GM21619 (cell line): ENCODE measurements around the gene IL13RA1.
"Not testable (repeated sequence)": the region's sequence is repeated elsewhere in the genome, so short reads cannot be mapped to it uniquely, and the experiment has no call there.

Experiments
- ATAC-seq: cut with Tn5 transposase; IDR thresholded peaks from one replicate; pipeline ENCODE4 v1.9.1; 2021; ENCODE audit not compliant: unreplicated experiment

IL13RA1 gene

GRCh38 chrX:118726887-118727685, at the start of gene IL13RA1:
Gene IL13RA1, plus strand, starts transcription at chrX:118727606. Its CDS starts 33 bp downstream, at chrX:118727639.
- ATAC-seq, result peak; percentile 61

DNA sequence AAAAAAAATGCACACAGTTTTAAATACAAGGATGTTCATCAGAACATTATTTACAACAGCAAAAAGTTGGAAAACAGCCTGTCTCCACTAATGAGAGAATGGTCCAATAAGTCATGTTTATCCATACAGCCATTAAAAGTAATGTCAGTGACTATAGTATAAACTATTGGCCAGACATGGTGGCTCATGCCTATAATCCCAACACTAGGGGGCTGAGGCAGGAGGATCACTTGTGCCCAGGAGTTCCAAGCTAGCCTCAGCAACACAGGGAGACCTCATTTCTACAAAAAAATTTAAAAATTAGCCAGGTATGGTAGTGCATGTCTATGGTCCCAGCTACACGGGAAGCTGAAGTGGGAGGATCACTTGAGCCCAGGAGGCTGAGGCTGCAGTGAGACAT, 48.1 kb upstream of the IL13RA1 start:
- no peak for ATAC-seq

- no peak for ATAC-seq
Measured at GRCh38 chrX:118682258-118683014, 45.0 kb upstream of the IL13RA1 start.

DNA sequence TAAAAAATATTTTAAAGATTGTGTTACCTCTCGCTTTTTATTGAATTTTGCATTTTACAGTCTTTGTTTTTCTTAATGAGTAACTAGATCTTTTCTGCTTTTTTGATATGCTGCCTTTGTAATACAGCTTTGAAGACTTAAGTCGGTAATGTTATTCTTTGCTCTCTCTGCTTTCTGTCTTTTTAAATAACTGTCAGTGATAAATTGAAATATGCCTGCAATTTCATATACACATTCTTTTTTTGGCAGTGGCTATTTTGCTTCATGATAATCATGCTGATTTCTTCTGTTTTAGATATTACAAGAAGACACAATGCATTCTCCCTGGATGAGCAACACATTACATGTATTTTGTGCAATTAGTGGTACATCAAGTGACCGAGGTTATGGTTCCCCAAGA, 42.0 kb upstream of the IL13RA1 start:
- ATAC-seq, result no peak

- no peak for ATAC-seq
Measured at GRCh38 chrX:118688935-118689334, 38.5 kb upstream of the IL13RA1 start.

- no peak for ATAC-seq
Measured at GRCh38 chrX:118693843-118694242, 33.6 kb upstream of the IL13RA1 start.

- ATAC-seq, result no peak
Measured at GRCh38 chrX:118694638-118695037, 32.8 kb upstream of the IL13RA1 start.

DNA sequence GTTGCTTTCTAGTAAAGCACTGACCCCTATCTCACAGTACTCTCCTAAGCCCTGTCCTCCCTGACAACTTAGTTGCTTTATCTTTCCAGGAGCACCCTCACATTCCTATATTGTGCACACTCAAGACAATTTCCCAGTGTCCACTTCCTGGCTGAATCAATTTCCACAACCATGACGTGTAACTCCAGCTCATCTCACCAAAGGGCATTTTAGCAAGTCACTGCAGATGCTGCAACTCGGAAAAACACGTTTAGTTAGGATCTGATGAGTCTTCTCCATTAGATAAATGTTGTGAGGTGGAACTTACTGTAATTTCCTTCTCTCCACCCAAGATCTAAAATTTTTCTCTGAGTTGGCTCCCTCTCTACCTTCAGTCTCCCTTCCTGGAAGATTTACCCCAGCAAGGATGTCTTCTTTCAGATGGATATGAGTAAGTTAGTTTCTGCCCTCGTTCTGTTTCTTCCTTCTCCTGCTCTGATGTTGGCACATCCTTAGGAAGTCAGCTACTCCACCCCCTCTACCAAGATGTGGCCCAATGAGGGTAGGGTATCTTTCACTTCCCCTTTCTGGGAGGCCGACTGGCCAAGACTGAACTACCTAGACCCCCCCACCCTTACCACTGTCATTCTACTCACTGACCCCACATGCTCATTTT, 28.8 kb upstream of the IL13RA1 start:
- no peak for ATAC-seq

GRCh38 chrX:118702741-118703140, 24.7 kb upstream of the IL13RA1 start:
- ATAC-seq, result no peak

- ATAC-seq, result no peak
Measured at GRCh38 chrX:118706681-118707080, 20.7 kb upstream of the IL13RA1 start.

- ATAC-seq, result no peak
Measured at GRCh38 chrX:118714521-118714920, 12.9 kb upstream of the IL13RA1 start.

DNA sequence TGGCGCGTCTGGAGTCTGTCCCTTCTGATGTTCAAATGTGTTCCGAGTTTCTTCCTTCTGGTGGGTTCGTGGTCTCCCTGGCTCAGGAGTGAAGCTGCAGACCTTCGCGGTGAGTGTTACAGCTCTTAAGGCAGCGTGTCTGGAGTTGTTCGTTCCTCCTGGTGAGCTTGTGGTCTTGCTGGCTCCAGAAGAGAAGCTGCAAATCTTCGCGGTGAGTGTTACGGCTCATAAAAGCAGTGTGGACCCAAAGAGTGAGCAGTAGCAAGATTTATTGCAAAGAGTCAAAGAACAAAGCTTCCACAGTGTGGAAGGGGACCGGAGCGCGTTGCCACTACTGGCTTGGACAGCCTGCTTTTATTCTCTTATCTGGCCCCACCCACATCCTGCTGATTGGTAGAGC, 11.5 kb upstream of the IL13RA1 start:
- not testable (repeated sequence) for ATAC-seq

DNA sequence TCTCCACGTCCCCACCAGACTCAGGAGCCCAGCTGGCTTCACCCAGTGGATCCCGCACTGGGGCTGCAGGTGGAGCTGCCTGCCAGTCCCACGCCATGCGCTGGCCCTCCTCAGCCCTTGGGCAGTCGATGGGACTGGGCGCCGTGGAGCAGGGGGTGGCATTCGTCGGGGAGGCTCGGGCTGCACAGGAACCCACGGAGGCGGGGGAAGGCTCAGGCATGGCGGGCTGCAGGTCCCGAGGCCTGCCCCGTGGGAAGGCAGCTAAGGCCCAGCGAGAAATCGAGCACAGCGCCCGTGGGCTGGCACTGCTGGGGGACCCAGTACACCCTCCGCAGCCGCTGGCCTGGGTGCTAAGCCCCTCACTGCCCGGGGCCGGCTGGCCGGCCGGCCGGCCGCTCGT, 10.6 kb upstream of the IL13RA1 start:
- not testable (repeated sequence) for ATAC-seq

GRCh38 chrX:118717678-118718391, 9.6 kb upstream of the IL13RA1 start:
- ATAC-seq, result no peak

GRCh38 chrX:118718737-118719136, 8.7 kb upstream of the IL13RA1 start:
- no peak for ATAC-seq

DNA sequence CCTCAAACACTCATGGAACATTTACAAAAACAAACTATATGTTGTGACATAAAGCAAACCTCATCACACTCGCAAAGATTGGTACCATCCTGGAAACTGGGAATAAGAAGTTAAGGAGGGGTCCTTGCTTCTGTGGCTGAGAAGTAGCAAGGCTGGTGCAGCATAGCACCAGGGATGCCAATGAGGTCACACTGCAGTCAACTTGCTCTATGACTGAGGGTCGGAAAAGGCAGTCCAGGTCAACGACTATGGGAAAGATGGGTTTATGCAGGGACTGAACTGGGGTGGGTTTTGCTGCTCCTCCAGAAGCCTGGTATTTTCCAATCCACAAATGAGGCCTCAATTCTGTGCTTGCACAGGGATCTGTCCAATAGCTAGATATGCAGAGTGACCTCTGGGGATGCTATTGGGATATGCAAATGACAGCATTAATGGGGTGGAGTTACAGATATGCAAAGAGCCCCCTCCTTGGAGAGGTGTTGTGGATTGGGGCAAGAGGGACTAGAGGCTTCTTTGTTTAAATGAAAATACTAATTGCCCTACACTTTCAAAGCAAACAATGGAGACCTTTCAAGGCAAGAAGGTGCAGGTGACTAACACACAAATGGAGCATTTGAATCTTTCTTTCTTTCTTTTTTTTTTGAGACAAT, 7.2 kb upstream of the IL13RA1 start:
- ATAC-seq, result no peak

GRCh38 chrX:118723376-118723775, 4.0 kb upstream of the IL13RA1 start:
- ATAC-seq, result no peak

- ATAC-seq, result no peak
Measured at GRCh38 chrX:118724365-118724764, 3.0 kb upstream of the IL13RA1 start.

- no peak for ATAC-seq
Measured at GRCh38 chrX:118724775-118725174, 2.6 kb upstream of the IL13RA1 start.

- ATAC-seq, result no peak
Measured at GRCh38 chrX:118726396-118726795, 1.0 kb upstream of the IL13RA1 start.
